Left renal cortex interstitium (tissue), 4 donors: ENCODE measurements around the gene PM20D1. TPM values are rescaled to one million over a fixed set of nuclear protein-coding genes. Genes with fewer than 3 reads are reported as not detected.
A peak's percentile ranks its signal among the peaks of the same experiment; 100 is the strongest.
"Not testable (repeated sequence)": the region's sequence is repeated elsewhere in the genome, so short reads cannot be mapped to it uniquely, and the experiment has no call there.

Experiments
- DNase-seq, 4 donors: peaks; one replicate each; pipeline ENCODE4 v3.0.0-alpha.2; 2013; ENCODE audit warnings: low read depth in 4 of 4, low spot score in 2 of 4, missing footprints in 1 of 4
- polyA plus RNA-seq, 4 donors: library from polyadenylated mRNA; unstranded; fragments of 120-200 nt; gene quantifications; one replicate each; pipeline ENCODE4 v1.2.1, GENCODE V29; 2013; ENCODE audit not compliant: insufficient read length in 4 of 4

The PM20D1 gene
- polyA plus RNA-seq, 4 donors = 0.24 to 4.1 (median 2.2) TPM

GRCh38 chr1:205842229-205842628 is 7.7 kb downstream of the PM20D1 start:
- no peak for DNase-seq

DNA sequence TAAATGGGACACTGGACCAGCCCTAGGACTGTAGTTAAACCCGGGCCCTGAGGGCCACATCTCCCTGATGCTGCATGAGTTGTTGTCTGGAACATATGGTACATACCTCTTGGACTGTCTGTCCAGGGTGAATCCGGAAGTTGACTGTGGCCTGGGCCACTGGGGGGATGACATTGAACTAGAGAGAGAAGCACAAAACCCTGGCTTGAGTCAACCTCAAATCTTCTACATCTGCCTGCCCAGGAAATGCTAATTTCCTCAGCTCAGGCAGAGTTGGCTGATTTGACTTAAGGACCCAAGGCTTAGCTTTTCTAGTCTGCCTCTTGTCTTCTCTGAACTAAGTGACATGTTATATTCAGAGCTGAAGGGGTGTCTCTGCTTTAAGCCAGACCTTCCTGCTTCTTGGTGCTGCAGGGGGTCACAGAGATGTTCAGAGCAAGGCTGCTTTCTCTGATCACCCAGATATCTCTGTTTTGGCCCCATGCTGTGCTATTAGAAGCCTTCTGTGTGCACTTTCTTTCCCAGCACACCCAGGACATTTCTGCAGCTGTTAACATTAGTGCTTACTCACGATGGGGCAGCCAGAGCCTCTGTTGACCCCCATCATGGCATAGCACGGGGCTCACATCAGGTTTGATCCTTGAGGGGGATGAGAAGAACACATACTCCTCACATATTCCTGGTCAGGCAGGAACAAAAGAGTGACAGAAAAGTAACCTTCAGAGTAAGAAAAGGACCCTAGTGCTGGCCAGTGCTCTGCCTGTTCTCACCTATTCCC is 9.6 kb downstream of the PM20D1 start:
- no peak for DNase-seq

DNA sequence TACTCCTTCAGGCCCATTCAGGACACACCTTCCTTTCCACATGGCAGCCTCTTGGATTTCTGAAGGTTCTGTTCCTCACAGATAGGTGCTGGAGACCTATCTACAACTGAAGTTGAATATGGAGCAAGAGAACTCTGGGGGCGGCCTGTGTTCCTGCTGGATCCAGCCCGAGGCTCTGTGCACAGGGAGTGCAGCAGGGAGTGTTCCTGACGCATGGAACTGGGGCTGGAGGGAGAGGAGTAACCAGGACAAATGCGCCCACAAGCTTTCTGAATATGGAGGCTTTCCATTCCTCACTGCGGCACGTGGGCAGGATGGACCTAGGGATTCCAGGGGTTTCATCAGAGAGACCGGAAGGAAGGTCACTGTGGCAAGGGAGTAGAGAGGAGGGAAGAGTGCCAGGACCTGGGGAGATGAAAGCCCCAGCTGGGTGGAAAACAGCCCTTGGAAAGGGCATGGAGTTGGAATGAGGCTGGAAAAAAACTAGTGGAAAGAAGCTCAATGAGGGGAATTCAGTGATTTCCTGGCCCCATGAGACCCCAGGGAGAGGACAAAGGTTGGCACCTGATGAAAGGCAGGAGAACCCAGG is 12.5 kb downstream of the PM20D1 start:
- no peak for DNase-seq

DNA sequence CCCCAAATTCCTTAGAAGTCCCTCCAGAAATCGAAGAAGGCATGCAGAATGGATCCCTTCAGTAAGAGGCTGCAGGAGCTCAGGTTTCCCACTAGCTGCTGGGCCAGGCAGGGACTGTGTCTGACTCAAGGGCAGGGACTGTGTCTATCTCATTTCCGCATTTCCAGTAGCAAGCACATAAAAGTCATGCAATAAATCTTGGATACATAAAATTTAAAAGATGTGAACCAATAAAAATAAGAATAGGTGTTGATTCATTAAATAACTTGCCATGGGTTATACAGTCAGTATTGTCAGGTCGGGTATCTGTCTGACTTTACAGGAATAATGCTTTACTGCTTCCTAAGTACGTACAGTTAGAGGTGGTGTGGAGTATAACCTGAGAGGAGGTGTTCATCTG is 15.2 kb downstream of the PM20D1 start:
- no peak for DNase-seq

DNA sequence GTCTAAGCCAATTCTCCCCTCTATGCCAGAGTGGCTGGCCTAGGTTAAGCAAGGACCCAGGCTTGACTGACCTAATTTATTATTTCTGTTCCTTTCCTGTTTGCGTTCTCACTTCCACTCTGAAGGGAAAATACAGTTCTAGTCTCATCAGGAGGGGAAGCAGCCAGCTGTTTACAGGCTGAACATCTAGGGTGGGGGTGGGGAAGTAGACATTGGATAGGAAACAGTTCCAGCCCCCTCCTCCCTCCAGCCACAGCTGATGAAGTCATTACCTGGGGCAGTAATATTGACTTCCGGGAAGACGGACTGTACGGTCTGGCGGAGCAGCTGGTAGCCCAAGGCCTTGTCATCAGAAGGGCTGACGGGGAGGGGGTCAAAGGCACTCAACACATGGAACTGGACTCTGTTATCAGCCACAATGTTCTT is 17.6 kb downstream of the PM20D1 start:
- DNase-seq = no peak

DNA sequence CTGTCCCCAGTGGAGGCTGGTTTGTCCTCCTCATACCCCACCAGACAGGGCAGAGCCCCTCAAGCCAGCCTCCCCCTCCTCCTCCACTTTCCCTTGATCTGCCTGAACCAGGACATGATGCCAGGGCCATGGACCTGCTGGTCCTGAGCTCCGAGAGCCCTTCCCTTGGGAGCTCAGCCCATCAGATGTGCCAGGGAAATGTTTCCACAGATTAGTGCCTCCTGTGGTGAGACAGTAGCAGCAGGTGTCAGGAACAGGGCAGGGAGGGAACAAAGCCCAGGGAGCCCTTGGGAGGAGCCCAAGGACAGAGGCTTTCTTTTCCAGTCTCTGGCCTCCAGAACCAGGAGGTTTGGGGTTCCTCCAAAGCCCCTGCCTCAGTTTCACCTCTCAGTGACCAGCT is 22.3 kb downstream of the PM20D1 start:
- no peak for DNase-seq

- no peak for DNase-seq
Measured at GRCh38 chr1:205826995-205827394, 22.9 kb downstream of the PM20D1 start.

DNA sequence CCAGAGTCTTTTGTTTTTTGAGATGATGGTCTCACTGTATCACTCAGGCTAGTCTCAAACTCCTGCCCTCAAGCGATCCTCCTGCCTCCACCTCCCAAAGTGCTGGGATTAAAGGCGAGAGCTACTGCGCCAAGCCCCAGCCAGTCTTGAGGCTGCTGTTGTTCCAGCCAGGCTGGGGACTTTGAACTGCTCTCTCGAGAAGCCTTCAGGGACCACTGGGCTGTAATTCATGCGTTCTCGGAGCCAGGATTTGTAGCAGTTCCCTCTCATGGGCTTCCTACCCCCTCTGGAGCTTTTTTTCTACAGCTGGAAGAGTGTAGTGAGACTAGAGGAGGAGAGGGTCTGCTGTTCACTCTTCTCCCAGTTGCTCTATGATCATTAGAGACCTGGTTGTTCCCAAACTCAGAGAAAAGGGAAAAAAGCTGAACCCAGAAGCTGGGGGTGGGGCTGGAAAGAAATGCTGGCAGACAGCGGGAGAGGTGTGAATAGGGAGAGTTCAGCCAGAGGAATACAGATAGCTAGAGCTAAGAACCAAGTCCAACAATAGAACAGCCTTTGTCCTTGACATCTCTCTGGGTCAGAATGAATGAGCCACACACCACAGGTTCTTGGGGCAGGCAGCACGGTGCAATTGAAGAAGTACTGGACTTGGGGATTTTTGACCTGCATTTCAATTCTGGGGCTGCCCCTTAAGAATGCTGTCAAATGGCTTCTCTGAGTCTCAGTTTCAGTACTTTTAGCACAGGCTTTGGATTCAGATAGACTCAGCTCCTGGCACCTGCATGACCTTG is 23.7 kb downstream of the PM20D1 start:
- DNase-seq = no peak

- DNase-seq = no peak
Measured at GRCh38 chr1:205824180-205824579, 25.8 kb downstream of the PM20D1 start.

DNA sequence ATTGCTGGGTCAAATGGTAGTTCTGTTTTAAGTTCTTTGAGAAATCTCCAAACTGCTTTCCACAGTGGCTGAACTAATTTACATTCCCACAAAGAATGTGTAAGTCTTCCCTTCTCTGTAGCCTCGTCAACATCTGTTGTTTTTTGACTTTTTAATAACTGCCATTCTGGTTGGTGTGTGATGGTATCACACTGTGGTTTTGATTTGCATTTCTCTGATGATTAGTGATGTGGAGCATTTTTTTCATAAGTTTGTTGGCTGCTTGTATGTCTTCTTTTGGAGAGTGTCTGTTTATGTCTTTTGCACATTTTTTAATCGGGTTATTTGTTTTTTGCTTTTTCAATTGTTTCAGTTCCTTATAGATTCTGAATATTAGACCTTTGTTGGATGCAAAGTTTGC is 26.7 kb downstream of the PM20D1 start:
- DNase-seq = not testable (repeated sequence)

GRCh38 chr1:205822397-205822796 is 27.5 kb downstream of the PM20D1 start:
- DNase-seq = no peak

DNA sequence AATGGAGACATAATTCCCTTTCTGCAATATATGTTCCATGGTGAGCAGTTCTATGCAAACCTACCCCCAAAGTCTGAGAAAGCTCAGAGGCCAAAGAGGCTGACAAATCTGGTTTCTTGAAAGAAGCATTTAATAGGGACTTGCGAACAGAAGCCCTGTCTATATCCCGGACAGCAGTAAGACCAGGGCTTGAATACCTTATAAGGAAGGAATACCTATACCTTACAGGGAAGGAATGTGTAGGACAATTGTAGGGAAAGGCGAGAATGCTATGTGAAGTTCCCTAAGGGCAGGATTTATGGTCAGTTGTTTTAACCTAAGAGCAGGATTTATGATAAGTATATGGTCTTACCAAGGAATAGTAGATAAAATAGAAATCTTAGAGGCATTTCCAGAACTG is 31.9 kb downstream of the PM20D1 start:
- DNase-seq = no peak

GRCh38 chr1:205817364-205817763 is 32.6 kb downstream of the PM20D1 start:
- DNase-seq = no peak

GRCh38 chr1:205813755-205814058 is 36.2 kb downstream of the PM20D1 start:
- no peak for DNase-seq

- peak; percentile 74 to 87 (median 84) for DNase-seq
Measured at GRCh38 chr1:205812878-205813754, 36.8 kb downstream of the PM20D1 start, which contains the start of gene SLC41A1. TSS of gene SLC41A1 (minus strand) at chr1:205813198. CDS start at chr1:205810441, 2,757 bp downstream.

- DNase-seq = no peak
Measured at GRCh38 chr1:205812271-205812877, 37.6 kb downstream of the PM20D1 start.

- DNase-seq = no peak
Measured at GRCh38 chr1:205811660-205812059, 38.3 kb downstream of the PM20D1 start.

DNA sequence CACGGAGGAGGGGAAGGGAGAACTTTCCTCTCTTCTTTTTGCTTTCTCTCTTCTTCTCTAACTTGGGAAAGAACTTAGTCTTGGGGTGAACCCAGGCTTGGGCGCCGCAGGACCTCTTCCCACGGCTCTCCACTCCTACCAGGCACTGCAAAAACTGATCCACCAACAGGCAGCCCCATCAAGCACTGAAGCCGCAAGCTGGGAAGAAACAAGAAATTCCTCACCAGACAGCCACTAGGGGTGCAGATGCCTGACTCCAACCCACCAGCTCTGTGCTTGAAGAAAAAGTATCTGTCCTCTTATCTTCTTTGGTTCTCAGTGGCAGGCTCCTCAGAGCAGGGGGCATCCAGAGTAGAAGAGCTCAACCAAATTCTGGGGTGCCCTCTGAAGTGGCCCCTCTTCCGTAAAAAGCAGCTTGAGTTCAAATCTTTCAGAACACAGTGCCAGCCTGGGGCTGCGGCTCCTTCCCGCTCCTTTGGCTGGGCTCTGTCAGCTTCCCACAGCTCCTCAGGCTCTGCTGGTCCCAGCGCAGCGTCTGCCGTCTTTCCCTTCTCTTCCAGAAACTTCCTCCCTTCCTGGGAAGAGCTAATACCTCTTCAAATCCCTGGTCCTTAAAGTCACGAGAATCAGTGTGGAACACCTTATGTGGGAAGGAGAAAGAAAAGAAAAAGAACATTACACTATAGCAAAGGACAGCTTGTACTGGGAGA is 39.3 kb downstream of the PM20D1 start:
- DNase-seq = no peak

DNA sequence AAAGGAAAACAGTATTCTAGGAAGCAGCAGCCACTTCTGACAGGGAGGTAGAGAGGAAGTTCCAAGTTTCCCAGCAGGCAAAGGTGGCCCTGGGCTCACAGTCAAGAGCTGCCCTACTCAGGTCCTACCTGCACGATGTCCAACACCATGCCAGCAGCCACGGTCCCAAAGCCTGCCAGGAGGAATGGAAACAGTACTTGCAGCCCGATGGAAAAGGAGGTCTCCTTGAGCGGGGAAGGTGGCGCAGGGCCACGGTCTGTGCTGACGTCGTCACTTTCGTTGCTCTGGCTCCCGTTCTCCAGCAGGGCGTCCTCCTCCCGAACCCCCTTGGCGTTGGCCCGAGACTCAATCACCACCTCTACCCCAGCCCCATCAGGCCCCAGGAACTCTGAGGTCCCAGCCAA is 40.0 kb downstream of the PM20D1 start:
- no peak for DNase-seq

GRCh38 chr1:205809469-205809868 is 40.5 kb downstream of the PM20D1 start:
- no peak for DNase-seq
